ENCODE results near the gene RPL15.

The RPL15 gene

DNA sequence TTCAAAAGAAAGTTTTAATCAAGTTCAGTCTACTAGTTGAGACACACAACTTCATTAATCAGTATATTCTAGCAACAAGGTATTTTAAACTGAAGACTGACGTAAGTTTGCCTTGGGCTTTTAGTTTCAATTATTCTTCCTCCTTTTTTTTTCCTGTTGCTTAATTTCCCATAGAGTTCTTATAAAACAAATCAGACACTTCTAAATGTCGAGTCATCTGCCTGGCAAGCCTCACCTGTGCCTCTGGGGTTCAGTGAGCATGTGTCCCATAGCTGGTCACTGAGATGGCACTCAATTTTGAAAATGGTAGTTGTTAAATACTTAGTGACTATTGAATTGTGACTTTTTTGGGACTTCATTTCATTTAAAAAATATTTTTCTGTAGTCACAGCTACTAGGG is 27.5 kb upstream of the RPL15 start:
- no peak overlapping the region for H2AK5ac ChIP-seq (ENCODE audit: low read depth, low read length)
- H3K4me1 ChIP-seq (ENCODE audit: control insufficient read depth in 2 of 2, insufficient read depth in 1 of 2, low read depth in 1 of 2, low read length in 2 of 2) = peaks cover 0 to 7% of the 10 kb centered on the region in 2 donors
- DNase-seq (ENCODE audit: low spot score) = no peak
- no peaks in the 10 kb centered on the region for H3K9me3 ChIP-seq (replicated peaks in 1 of 2; ENCODE audit: control insufficient read depth in 2 of 2, insufficient read depth in 1 of 2, low read depth in 1 of 2, low read length in 2 of 2)
- peaks cover 6 to 84% of the 10 kb centered on the region in 2 donors for H3K36me3 ChIP-seq (replicated peaks in 1 of 2; ENCODE audit: control insufficient read depth in 2 of 2, insufficient read depth in 2 of 2, low read length in 2 of 2)
- H2AFZ ChIP-seq (ENCODE audit: low read length) = no peak overlapping the region
- H4K8ac ChIP-seq (ENCODE audit: low read depth, low read length) = no peak overlapping the region
- H2BK12ac ChIP-seq (ENCODE audit: low read length) = no peak overlapping the region
- H3K4me2 ChIP-seq (ENCODE audit: insufficient read depth, low read length, poor library complexity, severe bottlenecking) = no peak overlapping the region
- no peak overlapping the region for H3K9ac ChIP-seq (ENCODE audit: low read depth, low read length, poor library complexity)
- no peak overlapping the region for H3K18ac ChIP-seq (ENCODE audit: low read length)
- H2BK5ac ChIP-seq (ENCODE audit: low read length) = no peak overlapping the region
- H3K27ac ChIP-seq (replicated peaks; ENCODE audit: low read length) = no peak overlapping the region
- H3K27me3 ChIP-seq (ENCODE audit: control insufficient read depth in 3 of 3, insufficient read depth in 3 of 3, low read depth in 1 of 3, low read length in 3 of 3) = no peaks in the 10 kb centered on the region
- no peak overlapping the region for H2BK120ac ChIP-seq (ENCODE audit: low read depth, low read length)
- no peak overlapping the region for H3K4ac ChIP-seq (ENCODE audit: low read length)
- no peak overlapping the region for H3K4me3 ChIP-seq (ENCODE audit: low read length in 2 of 2)
- no peak overlapping the region for H3K23ac ChIP-seq (ENCODE audit: low read depth, low read length, poor library complexity)
- WGBS, 2 donors (ENCODE audit: extremely low coverage in 2 of 2, insufficient read length in 2 of 2, insufficient replicate concordance in 1 of 2) = no CpG with 5 or more reads among the region's 2 CpGs
- no peaks in the 10 kb centered on the region for H3K79me1 ChIP-seq (ENCODE audit: low read depth, low read length)
- H3K14ac ChIP-seq (ENCODE audit: low read length) = no peak overlapping the region
- no peak overlapping the region for H2BK15ac ChIP-seq (ENCODE audit: low read length)
- no peak overlapping the region for H4K91ac ChIP-seq (ENCODE audit: low read depth, low read length, poor library complexity)

GRCh38 chr3:23889950-23890349 is 27.0 kb upstream of the RPL15 start:
- DNase-seq (ENCODE audit: low spot score) = no peak
- H2AFZ ChIP-seq (ENCODE audit: low read length) = no peak overlapping the region
- H3K79me1 ChIP-seq (ENCODE audit: low read depth, low read length) = no peaks in the 10 kb centered on the region
- no peak overlapping the region for H4K8ac ChIP-seq (ENCODE audit: low read depth, low read length)
- H3K9me3 ChIP-seq (replicated peaks in 1 of 2; ENCODE audit: control insufficient read depth in 2 of 2, insufficient read depth in 1 of 2, low read depth in 1 of 2, low read length in 2 of 2) = no peaks in the 10 kb centered on the region
- WGBS, 2 donors (ENCODE audit: extremely low coverage in 2 of 2, insufficient read length in 2 of 2, insufficient replicate concordance in 1 of 2) = no CpG with 5 or more reads among the region's 5 CpGs
- H2BK5ac ChIP-seq (ENCODE audit: low read length) = no peak overlapping the region
- no peak overlapping the region for H2BK120ac ChIP-seq (ENCODE audit: low read depth, low read length)
- no peak overlapping the region for H3K23ac ChIP-seq (ENCODE audit: low read depth, low read length, poor library complexity)
- no peak overlapping the region for H3K4me2 ChIP-seq (ENCODE audit: insufficient read depth, low read length, poor library complexity, severe bottlenecking)
- no peak overlapping the region for H3K9ac ChIP-seq (ENCODE audit: low read depth, low read length, poor library complexity)
- peaks cover 10 to 84% of the 10 kb centered on the region in 2 donors for H3K36me3 ChIP-seq (replicated peaks in 1 of 2; ENCODE audit: control insufficient read depth in 2 of 2, insufficient read depth in 2 of 2, low read length in 2 of 2)
- H3K27me3 ChIP-seq (ENCODE audit: control insufficient read depth in 3 of 3, insufficient read depth in 3 of 3, low read depth in 1 of 3, low read length in 3 of 3) = no peaks in the 10 kb centered on the region
- no peak overlapping the region for H2AK5ac ChIP-seq (ENCODE audit: low read depth, low read length)
- H4K91ac ChIP-seq (ENCODE audit: low read depth, low read length, poor library complexity) = no peak overlapping the region
- H2BK12ac ChIP-seq (ENCODE audit: low read length) = no peak overlapping the region
- H3K14ac ChIP-seq (ENCODE audit: low read length) = no peak overlapping the region
- no peak overlapping the region for H2BK15ac ChIP-seq (ENCODE audit: low read length)
- no peak overlapping the region for H3K27ac ChIP-seq (replicated peaks; ENCODE audit: low read length)
- no peak overlapping the region for H3K4ac ChIP-seq (ENCODE audit: low read length)
- no peak overlapping the region for H3K18ac ChIP-seq (ENCODE audit: low read length)
- H3K4me1 ChIP-seq (ENCODE audit: control insufficient read depth in 2 of 2, insufficient read depth in 1 of 2, low read depth in 1 of 2, low read length in 2 of 2) = peaks cover 0 to 7% of the 10 kb centered on the region in 2 donors
- H3K4me3 ChIP-seq (ENCODE audit: low read length in 2 of 2) = no peak overlapping the region

- H2BK12ac ChIP-seq (ENCODE audit: low read length) = no peak overlapping the region
- H3K4ac ChIP-seq (ENCODE audit: low read length) = no peak overlapping the region
- H3K23ac ChIP-seq (ENCODE audit: low read depth, low read length, poor library complexity) = no peak overlapping the region
- DNase-seq (ENCODE audit: low spot score) = no peak
- H3K14ac ChIP-seq (ENCODE audit: low read length) = no peak overlapping the region
- H3K79me1 ChIP-seq (ENCODE audit: low read depth, low read length) = no peaks in the 10 kb centered on the region
- no peak overlapping the region for H3K4me2 ChIP-seq (ENCODE audit: insufficient read depth, low read length, poor library complexity, severe bottlenecking)
- H3K4me1 ChIP-seq (ENCODE audit: control insufficient read depth in 2 of 2, insufficient read depth in 1 of 2, low read depth in 1 of 2, low read length in 2 of 2) = peaks cover 0 to 6% of the 10 kb centered on the region in 2 donors
- H2BK120ac ChIP-seq (ENCODE audit: low read depth, low read length) = no peak overlapping the region
- H2BK5ac ChIP-seq (ENCODE audit: low read length) = no peak overlapping the region
- H3K9ac ChIP-seq (ENCODE audit: low read depth, low read length, poor library complexity) = no peak overlapping the region
- H2BK15ac ChIP-seq (ENCODE audit: low read length) = no peak overlapping the region
- H3K9me3 ChIP-seq (replicated peaks in 1 of 2; ENCODE audit: control insufficient read depth in 2 of 2, insufficient read depth in 1 of 2, low read depth in 1 of 2, low read length in 2 of 2) = peaks cover 5 to 17% of the 10 kb centered on the region in 2 donors
- no peak overlapping the region for H3K4me3 ChIP-seq (ENCODE audit: low read length in 2 of 2)
- H4K91ac ChIP-seq (ENCODE audit: low read depth, low read length, poor library complexity) = no peak overlapping the region
- no peak overlapping the region for H3K18ac ChIP-seq (ENCODE audit: low read length)
- no peak overlapping the region for H2AFZ ChIP-seq (ENCODE audit: low read length)
- no peak overlapping the region for H3K27ac ChIP-seq (replicated peaks; ENCODE audit: low read length)
- WGBS, 2 donors (ENCODE audit: extremely low coverage in 2 of 2, insufficient read length in 2 of 2, insufficient replicate concordance in 1 of 2) = no CpG with 5 or more reads among the region's 8 CpGs
- peaks cover 21 to 93% of the 10 kb centered on the region in 2 donors for H3K36me3 ChIP-seq (replicated peaks in 1 of 2; ENCODE audit: control insufficient read depth in 2 of 2, insufficient read depth in 2 of 2, low read length in 2 of 2)
- H3K27me3 ChIP-seq (ENCODE audit: control insufficient read depth in 3 of 3, insufficient read depth in 3 of 3, low read depth in 1 of 3, low read length in 3 of 3) = no peaks in the 10 kb centered on the region
- peak overlapping the region; percentile 48 for H4K8ac ChIP-seq (ENCODE audit: low read depth, low read length)
- no peak overlapping the region for H2AK5ac ChIP-seq (ENCODE audit: low read depth, low read length)
Measured at GRCh38 chr3:23894254-23895061, 22.5 kb upstream of the RPL15 start.

DNA sequence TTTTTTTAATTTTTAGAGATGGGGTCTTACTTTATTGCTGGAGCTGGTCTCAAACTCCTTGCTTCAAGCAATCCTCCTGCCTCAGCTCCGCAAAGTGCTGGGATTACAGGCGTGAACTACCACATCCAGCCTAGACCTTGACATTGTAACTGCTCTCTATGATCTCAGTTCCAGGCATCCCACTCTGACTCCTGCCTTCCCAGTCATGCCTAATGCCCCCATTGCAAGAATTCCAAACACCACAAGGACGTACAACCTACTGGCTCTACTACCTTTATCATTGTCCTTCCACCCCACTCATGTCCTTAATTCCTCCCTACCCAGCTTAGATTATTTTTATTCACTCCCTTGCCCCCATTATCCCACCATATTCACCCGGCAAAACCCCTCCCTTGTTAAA is 21.8 kb upstream of the RPL15 start:
- no peaks in the 10 kb centered on the region for H3K27me3 ChIP-seq (ENCODE audit: control insufficient read depth in 3 of 3, insufficient read depth in 3 of 3, low read depth in 1 of 3, low read length in 3 of 3)
- H3K23ac ChIP-seq (ENCODE audit: low read depth, low read length, poor library complexity) = no peak overlapping the region
- no peak overlapping the region for H3K9ac ChIP-seq (ENCODE audit: low read depth, low read length, poor library complexity)
- H3K9me3 ChIP-seq (replicated peaks in 1 of 2; ENCODE audit: control insufficient read depth in 2 of 2, insufficient read depth in 1 of 2, low read depth in 1 of 2, low read length in 2 of 2) = peaks cover 5 to 22% of the 10 kb centered on the region in 2 donors
- H2AFZ ChIP-seq (ENCODE audit: low read length) = no peak overlapping the region
- H3K14ac ChIP-seq (ENCODE audit: low read length) = no peak overlapping the region
- H3K27ac ChIP-seq (replicated peaks; ENCODE audit: low read length) = no peak overlapping the region
- H2BK15ac ChIP-seq (ENCODE audit: low read length) = no peak overlapping the region
- peaks cover 0 to under 1% of the 10 kb centered on the region in 2 donors for H3K4me1 ChIP-seq (ENCODE audit: control insufficient read depth in 2 of 2, insufficient read depth in 1 of 2, low read depth in 1 of 2, low read length in 2 of 2)
- H2BK5ac ChIP-seq (ENCODE audit: low read length) = no peak overlapping the region
- no peak overlapping the region for H2BK120ac ChIP-seq (ENCODE audit: low read depth, low read length)
- no CpG with 5 or more reads among the region's 4 CpGs for WGBS, 2 donors (ENCODE audit: extremely low coverage in 2 of 2, insufficient read length in 2 of 2, insufficient replicate concordance in 1 of 2)
- H3K36me3 ChIP-seq (replicated peaks in 1 of 2; ENCODE audit: control insufficient read depth in 2 of 2, insufficient read depth in 2 of 2, low read length in 2 of 2) = peaks cover 23 to 93% of the 10 kb centered on the region in 2 donors
- H4K91ac ChIP-seq (ENCODE audit: low read depth, low read length, poor library complexity) = no peak overlapping the region
- H2BK12ac ChIP-seq (ENCODE audit: low read length) = no peak overlapping the region
- no peak overlapping the region for H3K4me2 ChIP-seq (ENCODE audit: insufficient read depth, low read length, poor library complexity, severe bottlenecking)
- H2AK5ac ChIP-seq (ENCODE audit: low read depth, low read length) = no peak overlapping the region
- no peak overlapping the region for H3K18ac ChIP-seq (ENCODE audit: low read length)
- no peak for DNase-seq (ENCODE audit: low spot score)
- no peaks in the 10 kb centered on the region for H3K79me1 ChIP-seq (ENCODE audit: low read depth, low read length)
- no peak overlapping the region for H4K8ac ChIP-seq (ENCODE audit: low read depth, low read length)
- H3K4ac ChIP-seq (ENCODE audit: low read length) = no peak overlapping the region
- H3K4me3 ChIP-seq (ENCODE audit: low read length in 2 of 2) = no peak overlapping the region

Measured in neuronal stem cell (in vitro differentiated cells).